ENCODE measurements around the gene AIG1.

The AIG1 gene

DNA sequence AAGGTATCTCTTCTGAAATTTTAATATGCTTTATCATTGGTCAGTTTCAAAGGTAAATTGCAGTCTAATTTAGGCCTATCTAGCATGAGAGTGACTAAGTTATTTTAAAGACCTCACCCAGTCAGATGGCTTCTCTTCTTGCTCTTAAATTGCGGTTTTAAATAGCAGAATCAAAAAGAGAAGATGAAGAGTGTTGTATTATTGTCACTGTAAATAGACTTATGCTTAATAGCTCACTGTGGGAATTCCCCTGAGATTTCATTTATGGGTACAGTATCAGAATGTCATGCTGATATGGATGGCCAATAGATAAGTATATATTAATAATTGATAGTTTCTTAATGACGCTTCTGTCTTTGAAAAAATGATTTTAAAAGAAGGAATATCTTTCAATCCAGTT, 35.7 kb downstream of the AIG1 start:
- DNase-seq (ENCODE audit: low read depth in 2 of 2): no peak

GRCh38 chr6:143097224-143097795, 36.6 kb downstream of the AIG1 start:
- no peak for DNase-seq (ENCODE audit: low read depth in 2 of 2)

DNA sequence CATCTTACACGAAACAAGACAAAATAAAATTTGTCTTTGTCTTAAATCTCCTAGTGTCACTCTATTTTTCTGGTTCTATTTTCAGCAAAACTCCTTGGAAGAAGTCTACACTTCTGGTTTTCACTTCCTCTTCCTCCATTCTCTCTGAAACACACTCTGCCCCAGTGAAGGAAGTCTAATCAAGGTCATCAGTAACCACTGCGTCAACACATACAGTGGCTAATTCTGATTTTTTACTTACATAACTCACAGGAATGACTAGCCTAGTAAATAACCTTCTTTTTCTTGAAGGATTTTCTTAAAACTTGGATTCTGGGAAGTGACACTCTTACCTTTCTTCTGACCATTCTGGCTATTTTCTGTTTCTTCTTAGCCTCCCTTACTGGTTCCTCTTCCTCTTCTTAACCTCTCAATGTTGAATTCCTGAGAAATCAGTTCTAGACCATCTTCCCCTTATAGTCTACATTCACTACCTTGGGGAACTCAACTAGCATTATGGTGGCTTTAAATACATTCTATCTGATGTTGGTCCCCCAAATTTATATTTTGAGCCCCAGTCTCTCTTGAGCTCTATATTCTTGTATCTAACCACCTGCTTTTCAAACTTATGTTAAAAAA, 37.5 kb downstream of the AIG1 start:
- DNase-seq (ENCODE audit: low read depth in 2 of 2): no peak

- DNase-seq (ENCODE audit: low read depth in 2 of 2): no peak
Measured at GRCh38 chr6:143099647-143100046, 39.0 kb downstream of the AIG1 start.

GRCh38 chr6:143100429-143100828, 39.7 kb downstream of the AIG1 start:
- no peak for DNase-seq (ENCODE audit: low read depth in 2 of 2)

GRCh38 chr6:143103916-143104315, 43.2 kb downstream of the AIG1 start:
- DNase-seq (ENCODE audit: low read depth in 2 of 2): no peak

DNA sequence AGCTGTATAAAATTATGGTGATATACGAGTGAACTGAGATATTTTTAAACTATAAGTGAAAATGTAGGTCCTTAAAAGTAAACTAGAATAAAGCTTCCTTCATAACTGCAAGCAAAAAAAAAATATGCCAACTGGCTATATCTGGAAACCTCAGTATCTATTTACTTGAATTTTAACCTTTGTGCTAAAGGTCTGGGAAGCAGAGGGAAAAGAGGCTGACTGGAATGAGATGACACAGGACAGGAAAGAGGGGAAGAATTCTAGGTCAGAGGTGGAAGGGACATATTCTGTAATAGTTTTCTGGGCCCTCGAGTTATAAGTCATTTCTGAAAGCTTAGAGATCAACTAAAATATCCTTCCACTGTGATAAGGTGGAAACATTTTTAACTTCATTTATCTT, 46.8 kb downstream of the AIG1 start:
- DNase-seq (ENCODE audit: low read depth in 2 of 2): no peak

GRCh38 chr6:143107911-143108761, 47.4 kb downstream of the AIG1 start:
- no peak for DNase-seq (ENCODE audit: low read depth in 2 of 2)

DNA sequence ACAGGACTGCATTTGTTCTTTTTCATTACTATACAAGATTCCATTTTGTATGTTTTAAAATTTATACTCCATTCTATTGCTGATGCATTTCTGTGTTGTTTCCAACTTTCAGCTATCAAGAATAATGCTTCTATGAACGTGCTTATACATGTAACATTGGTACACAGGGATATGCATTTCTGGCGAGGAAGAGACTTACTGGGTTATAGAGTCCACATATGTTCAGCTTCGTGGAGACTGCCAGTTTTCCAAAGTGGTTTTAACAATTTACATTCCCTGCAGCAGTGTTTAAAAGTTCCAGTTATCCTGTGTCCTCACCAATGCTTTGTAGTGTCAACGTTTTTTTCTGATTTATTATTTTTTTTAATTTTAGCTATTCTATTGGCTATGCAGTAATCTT, 48.5 kb downstream of the AIG1 start:
- DNase-seq (ENCODE audit: low read depth in 2 of 2): no peak

DNA sequence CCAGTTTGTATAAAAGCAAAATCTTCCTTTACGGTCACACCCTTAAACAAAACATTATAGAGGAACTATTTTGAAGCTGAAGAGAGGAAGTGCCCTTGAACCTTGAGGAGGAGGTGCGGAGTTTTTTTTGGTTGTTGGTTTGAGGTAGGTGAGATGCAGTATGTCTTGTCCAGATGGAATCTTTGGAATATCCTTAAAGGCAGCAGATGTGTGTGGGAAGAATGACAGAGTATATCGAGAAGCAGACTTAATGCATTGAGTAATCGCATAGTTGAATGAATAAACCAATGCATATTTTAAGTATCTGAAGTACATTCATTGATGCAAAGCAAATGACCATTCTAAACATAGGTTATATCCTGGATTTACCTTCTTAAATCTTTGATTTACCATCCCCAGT, 49.9 kb downstream of the AIG1 start:
- DNase-seq (ENCODE audit: low read depth in 2 of 2): no peak

- no peak for DNase-seq (ENCODE audit: low read depth in 2 of 2)
Measured at GRCh38 chr6:143110996-143111395, 50.3 kb downstream of the AIG1 start.

DNA sequence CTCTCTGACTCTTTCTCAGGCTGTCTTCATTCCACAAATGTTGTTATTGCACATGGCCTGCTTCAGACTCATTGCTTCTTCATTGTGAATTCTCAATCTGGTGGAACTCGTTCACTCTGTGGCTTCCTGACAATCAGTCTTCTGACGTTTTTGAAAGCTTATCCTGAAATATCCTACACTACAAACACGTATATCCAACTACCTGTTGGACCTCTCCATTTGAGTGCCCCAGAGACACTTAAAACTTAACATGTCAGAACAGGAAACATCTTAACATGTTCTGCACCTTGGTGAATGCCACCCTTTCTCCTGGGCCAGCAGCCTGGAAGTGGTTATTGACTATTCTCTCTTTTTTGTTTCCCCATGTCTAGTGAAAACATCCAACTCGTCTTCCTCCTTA, 50.8 kb downstream of the AIG1 start:
- no peak for DNase-seq (ENCODE audit: low read depth in 2 of 2)

DNA sequence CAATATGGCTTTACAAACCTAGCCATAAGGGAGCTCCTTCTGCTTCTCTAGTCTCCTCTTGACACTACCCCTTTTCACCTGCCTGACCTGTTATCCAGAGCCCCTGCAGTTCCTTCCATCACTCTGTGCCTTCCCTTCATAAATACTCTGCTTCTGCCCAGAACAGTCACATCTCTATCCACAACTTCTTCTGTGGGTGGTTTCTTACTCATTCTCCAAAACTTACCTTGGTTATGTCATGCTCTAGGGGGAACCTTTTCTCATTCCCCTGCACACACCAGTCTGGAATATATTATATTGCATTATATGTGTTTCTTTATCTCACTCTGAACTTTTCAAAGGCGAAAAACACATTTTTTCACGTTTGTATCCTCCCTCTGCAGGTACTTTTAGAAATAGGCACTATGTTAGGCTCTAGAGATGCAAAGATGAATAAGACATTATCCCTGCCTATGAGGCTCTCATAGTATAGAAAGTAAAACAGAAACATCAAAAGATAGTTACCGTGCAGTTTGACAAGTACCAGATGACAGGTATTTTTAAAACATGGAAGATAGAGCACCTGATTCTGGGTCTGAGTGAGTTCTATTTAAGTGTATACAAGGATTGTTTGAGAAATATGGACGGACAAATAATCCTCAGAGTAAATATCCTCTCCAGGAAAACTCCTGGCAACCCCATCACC, 51.5 kb downstream of the AIG1 start:
- no peak for DNase-seq (ENCODE audit: low read depth in 2 of 2)

DNA sequence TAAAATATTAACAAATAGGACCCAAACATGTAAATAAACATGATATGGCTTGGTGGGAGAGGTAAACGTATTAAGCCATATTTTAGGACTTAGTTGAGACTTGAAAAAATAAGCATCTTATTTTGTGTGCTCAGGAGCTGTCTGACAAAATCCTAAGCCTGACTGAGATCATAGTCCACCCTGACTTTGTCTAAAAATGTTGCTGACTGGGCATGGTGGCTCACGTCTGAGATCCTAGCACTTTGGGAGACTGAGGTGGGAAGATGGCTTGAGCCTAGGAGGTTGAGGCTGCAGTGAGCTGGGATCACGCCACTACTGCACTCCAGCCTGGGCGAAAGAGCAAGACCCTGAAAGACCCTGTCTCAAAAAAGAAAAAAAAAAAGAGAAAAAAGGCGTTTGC, 52.1 kb downstream of the AIG1 start:
- no peak for DNase-seq (ENCODE audit: low read depth in 2 of 2)

GRCh38 chr6:143115728-143116127, 55.0 kb downstream of the AIG1 start:
- DNase-seq (ENCODE audit: low read depth in 2 of 2): no peak

DNA sequence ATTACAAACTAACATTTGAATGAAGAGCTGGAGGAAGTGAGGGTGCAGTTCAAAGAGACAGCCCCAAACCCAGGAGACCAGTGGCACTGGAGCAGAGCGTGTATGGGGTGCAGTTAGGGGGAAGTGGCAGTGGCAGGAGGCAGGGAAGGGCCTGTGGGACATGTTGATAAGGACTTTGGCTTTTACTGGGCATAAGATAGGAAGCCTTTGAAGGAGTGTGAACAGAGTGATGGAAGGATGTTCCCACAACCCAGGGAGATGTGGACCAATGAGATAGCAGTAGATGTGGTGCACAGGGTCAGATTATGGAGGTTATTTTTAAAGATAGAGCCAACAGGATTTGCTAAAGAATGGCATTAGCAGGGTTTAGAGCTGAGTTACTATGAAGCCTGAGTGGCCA, 56.4 kb downstream of the AIG1 start:
- DNase-seq (ENCODE audit: low read depth in 2 of 2): no peak

GRCh38 chr6:143119260-143119659, 58.6 kb downstream of the AIG1 start:
- no peak for DNase-seq (ENCODE audit: low read depth in 2 of 2)

DNA sequence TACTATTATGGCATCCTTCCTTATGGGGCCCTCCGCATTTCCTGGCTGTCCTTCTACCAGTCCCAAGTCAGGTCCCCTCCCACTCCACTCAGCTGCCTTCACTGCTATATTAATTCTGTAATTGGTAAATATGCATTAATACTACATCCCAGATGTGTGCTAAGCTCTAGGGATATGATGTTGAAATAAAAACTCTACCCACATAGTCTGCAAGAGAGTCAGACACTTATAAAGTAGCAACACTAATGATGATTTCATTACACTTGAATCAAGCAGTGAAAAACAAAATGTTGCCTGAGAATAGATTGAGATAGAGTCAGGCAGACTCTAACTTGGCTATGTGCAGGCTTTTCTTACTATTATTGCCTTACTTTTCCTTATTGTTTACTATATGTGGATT, 62.4 kb downstream of the AIG1 start:
- DNase-seq (ENCODE audit: low read depth in 2 of 2): no peak

DNA sequence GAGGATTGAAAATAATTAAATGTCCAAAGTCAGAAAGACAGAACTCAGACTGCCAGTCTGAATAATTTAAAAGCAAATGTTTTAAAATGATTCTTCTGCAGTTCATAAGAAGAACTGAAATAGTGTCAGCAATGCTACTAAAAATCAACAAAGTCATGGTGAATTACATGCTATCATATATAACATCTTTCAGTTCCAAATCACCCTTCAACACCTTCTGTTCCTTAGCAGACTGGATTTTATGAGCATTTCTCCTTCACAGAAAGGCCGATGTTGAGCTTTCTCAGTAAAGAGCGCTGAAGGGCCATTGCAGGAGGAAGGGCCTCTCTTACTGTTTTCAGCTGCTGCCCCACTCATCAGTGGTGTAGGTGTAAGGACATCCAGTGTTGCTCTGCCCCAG, 63.3 kb downstream of the AIG1 start:
- DNase-seq (ENCODE audit: low read depth in 2 of 2): no peak

GRCh38 chr6:143125455-143125854, 64.8 kb downstream of the AIG1 start:
- no peak for DNase-seq (ENCODE audit: low read depth in 2 of 2)

DNA sequence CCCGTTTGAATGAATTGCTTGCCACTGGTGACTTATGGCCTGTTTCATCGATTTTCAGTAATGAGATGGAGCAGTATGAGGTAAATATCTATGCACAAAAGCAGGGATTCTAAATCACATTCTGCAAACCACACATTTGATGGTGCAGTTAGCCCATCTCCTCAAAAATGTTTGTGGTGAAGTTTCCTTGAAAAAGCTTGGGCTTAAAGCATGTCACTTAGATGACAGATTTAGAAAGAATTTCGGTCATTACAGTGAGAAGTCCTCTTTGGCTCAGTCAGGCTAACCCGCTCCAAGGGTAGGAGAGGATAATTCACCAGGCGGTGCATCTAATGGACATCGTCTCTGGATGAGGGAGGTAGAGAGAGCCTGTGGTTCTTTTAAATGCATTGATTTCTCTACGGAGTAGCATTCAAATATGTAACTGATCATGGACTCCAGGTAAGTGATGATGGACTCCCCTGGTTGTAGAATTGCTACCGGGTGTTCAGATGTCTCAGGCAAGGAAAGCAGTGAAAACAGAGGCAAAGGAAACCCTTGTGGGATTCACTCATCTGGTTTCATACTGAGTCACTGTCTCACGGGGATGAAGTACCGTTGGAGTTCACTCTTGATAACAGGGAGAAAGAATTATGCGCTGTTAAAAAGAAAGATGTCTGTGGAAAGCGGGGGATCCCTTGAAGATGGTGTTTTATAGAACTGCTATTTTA, 65.3 kb downstream of the AIG1 start:
- DNase-seq (ENCODE audit: low read depth in 2 of 2): no peak

GRCh38 chr6:143126574-143126941, 65.9 kb downstream of the AIG1 start:
- DNase-seq (ENCODE audit: low read depth in 2 of 2): no peak
